Psoas muscle (tissue), 8 donors: ENCODE measurements around the gene STX16. TPM values are rescaled to one million over a fixed set of nuclear protein-coding genes. Genes with fewer than 3 reads are reported as not detected.

ENCODE experiments used
- ATAC-seq, 4 donors: fragments of 200-7000 bp; cut with Tn5 transposase; one replicate each; pipeline ENCODE4 v1.9.1; 2020; ENCODE audit warnings: moderate library complexity in 3 of 4, mild to moderate bottlenecking in 2 of 4
- DNase-seq, 2 donors: peaks; one replicate each; pipeline ENCODE4 v3.0.0-alpha.2; 2020
- H3K27ac ChIP-seq: fragments of 200-600 bp; one replicate; pipeline ENCODE4 v1.8.0; 2022
- H3K27me3 ChIP-seq, 3 donors: fragments of 200-600 bp in 1 of 3; one replicate each; pipeline versions ENCODE4 v1.6.1 to v1.8.0; 2013 to 2022; ENCODE audit warnings: low read length in 2 of 3, mild to moderate bottlenecking in 2 of 3, moderate library complexity in 1 of 3; ENCODE audit not compliant: insufficient read depth in 3 of 3
- H3K36me3 ChIP-seq, 2 donors: fragments of 200-600 bp in 1 of 2; one replicate each; pipeline versions ENCODE4 v1.6.1 to v1.8.0; 2013 to 2022; ENCODE audit warnings: low read depth in 1 of 2, mild to moderate bottlenecking in 1 of 2, moderate library complexity in 1 of 2; ENCODE audit not compliant: insufficient read depth in 1 of 2
- H3K4me1 ChIP-seq: fragments of 200-600 bp; one replicate; pipeline ENCODE4 v1.8.0; 2022
- H3K4me3 ChIP-seq: fragments of 200-600 bp; one replicate; pipeline ENCODE4 v1.8.0; 2022; ENCODE audit warnings: mild to moderate bottlenecking
- H3K9me3 ChIP-seq: fragments of 200-600 bp; one replicate; pipeline ENCODE4 v1.8.0; 2022
- CTCF ChIP-seq: fragments of 200-600 bp; IDR thresholded peaks from one replicate; pipeline ENCODE4 v1.8.0; 2022; ENCODE audit warnings: antibody characterized with exemption
- WGBS, 3 donors: extraction: QIAGEN DNeasy Blood & Tissue Kit; methylation state at CpG; one replicate each; pipeline versions ENCODE4 v1.1.6 to v1.1.7; 2013; 5-methylcytosine and 5-hydroxymethylcytosine counted together
- intact Hi-C, 2 donors: fragments of 100-400 bp; cut with DNase I; formaldehyde crosslinking; loops; one replicate each; pipeline versions ENCODE4 v1.11.0 to v1.14.2; 2022
- polyA plus RNA-seq, 3 donors: library from polyadenylated mRNA; stranded (reverse); fragments of 200-250 nt; gene quantifications; one replicate each; pipeline ENCODE4 v1.2.3, GENCODE V29; 2013
- total RNA-seq, 4 donors: library from RNA; stranded (reverse); fragmentation: NEBNext Ultra II Directional in 2 of 4; extraction: Animal tissue kit (Norgen Biotek cat#: 25700) in 2 of 4; gene quantifications; one replicate each; pipeline versions ENCODE4 v1.2.1 to v1.2.4, GENCODE V29; 2021 to 2023
- donor health status: healthy with polysubstance abuse.
- donor health status: DM: no; HTN: no; CAD: no; lungs with moderate emphysema.
- donor health status: Bipolar disorder and iron deficiency.
- donor health status: healthy.
- donor health status: DM: yes; HTN: yes; CAD: no.
- donor health status: DM: no; HTN: no; CAD: no.
- donor health status: DM: no; HTN: no; CAD: no.
- donor health status: DM: yes; HTN: yes; CAD: no.

STX16 gene
- total and polyA plus RNA-seq, 7 donors, result 17.5 to 58.1 (median 20.0) TPM

- Histone ChIP-seq H3K36me3 (no peaks in the 10 kb centered on the region), H3K27ac (no peak overlapping the region), H3K4me1 (no peaks in the 10 kb centered on the region), H3K27me3 (no peaks in the 10 kb centered on the region), H3K4me3 (no peak overlapping the region), H3K9me3 (no peaks in the 10 kb centered on the region)
- intact Hi-C loops, result no loop called here
- no peak for TF ChIP-seq CTCF
- DNase-seq (no peak), ATAC-seq (no peak)
- WGBS, 3 donors, result 70 to 74% (median 73%) methylated on average over 26 of the region's 26 CpGs
These were observed 16.4 kb upstream of the STX16 start for GRCh38 chr20:58634521-58635278.

- intact Hi-C loops, result no loop called here
- Histone ChIP-seq H3K4me1 (no peaks in the 10 kb centered on the region), H3K36me3 (no peaks in the 10 kb centered on the region), H3K4me3 (no peak overlapping the region), H3K27me3 (no peaks in the 10 kb centered on the region), H3K9me3 (no peaks in the 10 kb centered on the region), H3K27ac (no peak overlapping the region)
- WGBS, 3 donors, result 80 to 89% (median 82%) methylated on average over 11 of the region's 11 CpGs
- no peak for DNase-seq
- no peak for ATAC-seq
- TF ChIP-seq CTCF, result no peak
These were observed 15.8 kb upstream of the STX16 start for GRCh38 chr20:58635279-58635665.

- H3K4me3 ChIP-seq, result no peak overlapping the region
- no peaks in the 10 kb centered on the region for H3K27me3 ChIP-seq
- DNase-seq (no peak), ATAC-seq (no peak)
- H3K9me3 ChIP-seq, result no peaks in the 10 kb centered on the region
- no peaks in the 10 kb centered on the region for H3K4me1 ChIP-seq
- WGBS, 3 donors, result 80 to 92% (median 81%) methylated on average over 10 of the region's 10 CpGs
- no peak for TF ChIP-seq CTCF
- intact Hi-C loops, result no loop called here
- no peaks in the 10 kb centered on the region for H3K36me3 ChIP-seq
- H3K27ac ChIP-seq, result no peak overlapping the region
These were observed 14.6 kb upstream of the STX16 start for GRCh38 chr20:58636396-58636982.

- ATAC-seq, result no peak
- H3K4me1 ChIP-seq, result no peaks in the 10 kb centered on the region
- WGBS, 3 donors, result 31 to 38% (median 38%) methylated on average over 8 of the region's 8 CpGs
These were observed 14.1 kb upstream of the STX16 start for GRCh38 chr20:58636983-58637421.

More at GRCh38 chr20:58636983-58637421, 14.1 kb upstream of the STX16 start:
- DNase-seq, result no peak
- TF ChIP-seq CTCF, result no peak
- Histone ChIP-seq H3K27ac (no peak overlapping the region), H3K36me3 (no peaks in the 10 kb centered on the region), H3K27me3 (no peaks in the 10 kb centered on the region), H3K9me3 (no peaks in the 10 kb centered on the region), H3K4me3 (no peak overlapping the region)
- intact Hi-C loops, result no loop called here
